GM12878 (cell line): ENCODE results near the gene SLC22A12. TPM values are rescaled to one million over a fixed set of nuclear protein-coding genes. Genes with fewer than 3 reads are reported as not detected.

Experiments used
- ATAC-seq: fragments of 200-7000 bp; cut with Tn5 transposase; 3 replicates; pipeline ENCODE4 v1.9.1; 2020; ENCODE audit warnings: mild to moderate bottlenecking, moderate library complexity
- BruUV-seq: library from RNA; stranded (reverse); fragments of 400-500 nt; replicated peaks from 2 replicates; lab custom pipeline; 2021; lab: Mats Ljungman, UMichigan
- CTCF ChIA-PET: fragments of 300-600 bp; sonication (Branson Sonifier 250); formaldehyde crosslinking; extraction: SDS; loops from one replicate; lab custom pipeline; 2021; ENCODE audit warnings: inconsistent platforms; lab: Yijun Ruan, JAX
- POLR2A ChIA-PET: fragments of 350-600 bp; formaldehyde crosslinking; extraction: SDS; loops from one replicate; lab custom pipeline; 2021; ENCODE audit warnings: inconsistent platforms; lab: Charles Lee
- RAD21 ChIA-PET: fragments of 300-600 bp; sonication (Branson Sonifier 250); formaldehyde crosslinking; loops from one replicate; lab custom pipeline; 2023; ENCODE audit warnings: antibody characterized with exemption; ENCODE audit not compliant: unreplicated experiment; lab: Charles Lee
- SMC1A ChIA-PET: fragments of 300-600 bp; sonication (Branson Sonifier 250); formaldehyde crosslinking; loops from one replicate; lab custom pipeline; 2023; ENCODE audit not compliant: unreplicated experiment, uncharacterized antibody; lab: Charles Lee
- DNase-seq: peaks from one replicate; pipeline ENCODE4 v3.0.0-alpha.2; 2011; ENCODE audit warnings: low read depth, low spot score
- FAIRE-seq: peaks from 3 replicates; lab custom pipeline; 2011; peaks lifted over from hg19 to GRCh38; lab: Jason Lieb, UNC
- H2AFZ ChIP-seq: 2 replicates; pipeline ENCODE4 v1.6.0; 2011; ENCODE audit warnings: low read depth, low read length, control low read depth; ENCODE audit not compliant: control insufficient read depth
- H3K27ac ChIP-seq: 2 replicates; pipeline ENCODE4 v1.5.1; 2011; ENCODE audit warnings: control low read depth; ENCODE audit not compliant: control insufficient read depth, insufficient read depth
- H3K27me3 ChIP-seq, 2 experiments: replicated peaks in 1 of 2; 2 replicates each; pipeline versions ENCODE4 v1.6.0 to v1.6.1; 2011; ENCODE audit warnings: low read length in 1 of 2; ENCODE audit not compliant: control insufficient read depth in 2 of 2, insufficient read depth in 2 of 2
- H3K36me3 ChIP-seq, 2 experiments: 2 replicates each; pipeline ENCODE4 v1.5.1; 2011; ENCODE audit warnings: low read length in 1 of 2; ENCODE audit not compliant: control insufficient read depth in 2 of 2, insufficient read depth in 2 of 2
- H3K4me1 ChIP-seq: 2 replicates; pipeline ENCODE4 v1.6.1; 2011; ENCODE audit warnings: mild to moderate bottlenecking, low read length, moderate library complexity, mixed read lengths; ENCODE audit not compliant: control insufficient read depth, insufficient read depth
- H3K4me2 ChIP-seq: 2 replicates; pipeline ENCODE4 v1.6.0; 2011; ENCODE audit warnings: control low read depth; ENCODE audit not compliant: control insufficient read depth, insufficient read depth
- H3K4me3 ChIP-seq: fragments of 200-600 bp; sonication (generic); 2 replicates; pipeline ENCODE4 v1.5.1; 2016
- H3K79me2 ChIP-seq: 2 replicates; pipeline ENCODE4 v1.6.0; 2011; ENCODE audit warnings: low read length; ENCODE audit not compliant: control insufficient read depth, insufficient read depth
- H3K9ac ChIP-seq: 2 replicates; pipeline ENCODE4 v1.8.0; 2011; ENCODE audit warnings: low read length, control low read depth, mixed read lengths; ENCODE audit not compliant: control insufficient read depth, insufficient read depth
- H3K9me3 ChIP-seq: replicated peaks from 3 replicates; pipeline ENCODE4 v1.5.1; 2011; ENCODE audit warnings: mild to moderate bottlenecking, low read length; ENCODE audit not compliant: control insufficient read depth, insufficient read depth
- H4K20me1 ChIP-seq: 2 replicates; pipeline ENCODE4 v1.6.0; 2011; ENCODE audit not compliant: control insufficient read depth, insufficient read depth
- E2F8 ChIP-seq: fragments of 450-650 bp; IDR thresholded peaks from 2 replicates; pipeline ENCODE4 v1.6.1; 2018; ENCODE audit warnings: mild to moderate bottlenecking, low read depth, moderate library complexity; ENCODE audit not compliant: partially characterized antibody
- EP300 ChIP-seq, 2 experiments: fragments of 150-350 bp in 1 of 2; IDR thresholded peaks; 2 replicates each; pipeline ENCODE4 v1.6.1; 2011 to 2012; ENCODE audit warnings: low read depth in 2 of 2, low read length in 2 of 2, borderline replicate concordance in 1 of 2, improper control_type of control experiment in 1 of 2, inconsistent platforms in 1 of 2; ENCODE audit not compliant: control insufficient read depth in 1 of 2
- MXI1 ChIP-seq: fragments of 150-350 bp; IDR thresholded peaks from 2 replicates; pipeline ENCODE4 v1.6.1; 2011; ENCODE audit warnings: low read depth, mild to moderate bottlenecking, inconsistent platforms, low read length, improper control_type of control experiment
- ZNF24 ChIP-seq: fragments of 450-650 bp; IDR thresholded peaks from 2 replicates; pipeline ENCODE4 v1.6.1; 2017; ENCODE audit warnings: antibody characterized with exemption, mild to moderate bottlenecking
- ZSCAN29 ChIP-seq: fragments of 450-650 bp; IDR thresholded peaks from 2 replicates; pipeline ENCODE4 v1.6.1; 2017; ENCODE audit warnings: mild to moderate bottlenecking, moderate library complexity
- WGBS: methylation state at CpG from one replicate; pipeline ENCODE4 v1.1.6; 2016; ENCODE audit warnings: low lambda C conversion rate; ENCODE audit not compliant: insufficient replicate concordance, insufficient coverage; ENCODE audit errors: missing lambda C conversion rate; 5-methylcytosine and 5-hydroxymethylcytosine counted together
- in situ Hi-C: fragments of 300-500 bp; cut with MboI; formaldehyde crosslinking; loops from 9 replicates; pipeline ENCODE4 v1.14.3; 2018; ENCODE audit warnings: mixed read lengths
- intact Hi-C: fragments of 100-400 bp; cut with micrococcal nuclease; formaldehyde crosslinking; loops from one replicate; pipeline ENCODE4 v1.14.2; 2022; ENCODE audit not compliant: unreplicated experiment
- polyA plus RNA-seq, 11 experiments: library from polyadenylated mRNA; depleted of rRNA in 4 of 11; unstranded in 6 of 11; stranded (reverse) in 5 of 11; fragments of >200 nt; fragmentation: Nextera tagmentation in 4 of 11; fragmentation: Illumina TruSeq in 1 of 11; extraction: Ambion mirVana in 4 of 11; extraction: Trizol in 1 of 11; gene quantifications; 1 replicate in 1 of 11; 2 replicates in 10 of 11; pipeline versions ENCODE4 v1.2.1 to v1.2.3, GENCODE V29; 2011 to 2016; ENCODE audit warnings: inconsistent platforms in 2 of 11, missing spikeins in 2 of 11, low read depth in 1 of 11
- total RNA-seq, 4 experiments: library from RNA; depleted of rRNA in 3 of 4; stranded (reverse); fragments of >200 nt in 3 of 4; fragmentation: Illumina TruSeq in 1 of 4; extraction: Trizol in 1 of 4; gene quantifications; 2 replicates each; pipeline versions ENCODE4 v1.2.1 to v1.2.3, GENCODE V29; 2013 to 2021
- TF ChIP-seq, protein P1 (sequence below): fragments of 450-650 bp; IDR thresholded peaks from 2 replicates; pipeline ENCODE4 v1.6.1; 2018; ENCODE audit warnings: borderline replicate concordance, mild to moderate bottlenecking; ENCODE audit not compliant: partially characterized antibody
- TF ChIP-seq, protein P2 (sequence below): IDR thresholded peaks from 2 replicates; pipeline ENCODE4 v1.6.1; 2012; ENCODE audit warnings: low read depth, low read length, improper control_type of control experiment
- TF ChIP-seq, protein P3 (sequence below): fragments of 450-650 bp; IDR thresholded peaks from 2 replicates; pipeline ENCODE4 v1.6.1; 2017; ENCODE audit warnings: mild to moderate bottlenecking
- TF ChIP-seq, protein P4 (sequence below): IDR thresholded peaks from 2 replicates; pipeline ENCODE4 v1.6.1; 2012; ENCODE audit warnings: low read length, inconsistent platforms

SLC22A12 gene
- total and polyA plus RNA-seq, 10 of the 15 experiments (the other 5 are each of a cell fraction or from before 2014, with no cell fraction given): not detected

DNA sequence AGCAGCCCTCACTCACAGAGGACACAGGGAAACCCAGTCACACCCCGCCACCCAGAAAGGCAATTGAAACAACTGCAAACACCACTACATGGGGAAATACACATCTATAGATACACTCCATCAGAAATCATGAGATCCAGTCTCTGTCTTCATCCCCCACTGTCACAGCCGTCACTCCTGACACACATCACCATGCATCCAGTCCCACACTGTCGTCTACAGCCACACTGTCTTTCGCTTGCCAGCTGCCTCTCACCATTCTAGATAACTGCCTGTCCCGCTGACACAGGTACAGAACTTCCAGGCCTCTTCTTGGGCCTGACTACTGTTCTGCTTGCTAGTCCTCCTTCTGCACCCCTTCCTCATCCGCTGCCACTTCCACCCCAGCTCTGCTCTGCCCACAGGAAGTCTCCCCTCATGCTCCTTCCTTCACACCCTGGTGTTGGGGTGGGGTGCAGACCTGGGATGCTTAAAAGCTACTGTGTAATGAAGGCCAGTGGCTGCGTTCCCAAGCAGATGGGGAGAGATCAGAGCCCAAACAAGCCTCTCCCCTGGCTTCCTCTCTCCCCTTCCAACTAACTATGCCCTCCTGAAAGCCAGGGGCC, 42.6 kb downstream of the SLC22A12 start:
- POLR2A ChIA-PET: no interaction called here
- H3K27ac ChIP-seq: no peak overlapping the region
- no peak for TF ChIP-seq E2F8
- TF ChIP-seq, protein P1, sequence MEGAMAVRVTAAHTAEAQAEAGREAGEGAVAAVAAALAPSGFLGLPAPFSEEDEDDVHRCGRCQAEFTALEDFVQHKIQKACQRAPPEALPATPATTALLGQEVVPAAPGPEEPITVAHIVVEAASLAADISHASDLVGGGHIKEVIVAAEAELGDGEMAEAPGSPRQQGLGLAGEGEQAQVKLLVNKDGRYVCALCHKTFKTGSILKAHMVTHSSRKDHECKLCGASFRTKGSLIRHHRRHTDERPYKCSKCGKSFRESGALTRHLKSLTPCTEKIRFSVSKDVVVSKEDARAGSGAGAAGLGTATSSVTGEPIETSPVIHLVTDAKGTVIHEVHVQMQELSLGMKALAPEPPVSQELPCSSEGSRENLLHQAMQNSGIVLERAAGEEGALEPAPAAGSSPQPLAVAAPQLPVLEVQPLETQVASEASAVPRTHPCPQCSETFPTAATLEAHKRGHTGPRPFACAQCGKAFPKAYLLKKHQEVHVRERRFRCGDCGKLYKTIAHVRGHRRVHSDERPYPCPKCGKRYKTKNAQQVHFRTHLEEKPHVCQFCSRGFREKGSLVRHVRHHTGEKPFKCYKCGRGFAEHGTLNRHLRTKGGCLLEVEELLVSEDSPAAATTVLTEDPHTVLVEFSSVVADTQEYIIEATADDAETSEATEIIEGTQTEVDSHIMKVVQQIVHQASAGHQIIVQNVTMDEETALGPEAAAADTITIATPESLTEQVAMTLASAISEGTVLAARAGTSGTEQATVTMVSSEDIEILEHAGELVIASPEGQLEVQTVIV: no peak
- TF ChIP-seq, protein P2, sequence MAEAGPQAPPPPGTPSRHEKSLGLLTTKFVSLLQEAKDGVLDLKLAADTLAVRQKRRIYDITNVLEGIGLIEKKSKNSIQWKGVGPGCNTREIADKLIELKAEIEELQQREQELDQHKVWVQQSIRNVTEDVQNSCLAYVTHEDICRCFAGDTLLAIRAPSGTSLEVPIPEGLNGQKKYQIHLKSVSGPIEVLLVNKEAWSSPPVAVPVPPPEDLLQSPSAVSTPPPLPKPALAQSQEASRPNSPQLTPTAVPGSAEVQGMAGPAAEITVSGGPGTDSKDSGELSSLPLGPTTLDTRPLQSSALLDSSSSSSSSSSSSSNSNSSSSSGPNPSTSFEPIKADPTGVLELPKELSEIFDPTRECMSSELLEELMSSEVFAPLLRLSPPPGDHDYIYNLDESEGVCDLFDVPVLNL: no peak
- no peak for TF ChIP-seq EP300 (IDR thresholded peaks at IDR 0.05; ENCODE audit: borderline replicate concordance in 1 of 2, control insufficient read depth in 1 of 2, low read depth in 2 of 2, low read length in 2 of 2)
- TF ChIP-seq, protein P3, sequence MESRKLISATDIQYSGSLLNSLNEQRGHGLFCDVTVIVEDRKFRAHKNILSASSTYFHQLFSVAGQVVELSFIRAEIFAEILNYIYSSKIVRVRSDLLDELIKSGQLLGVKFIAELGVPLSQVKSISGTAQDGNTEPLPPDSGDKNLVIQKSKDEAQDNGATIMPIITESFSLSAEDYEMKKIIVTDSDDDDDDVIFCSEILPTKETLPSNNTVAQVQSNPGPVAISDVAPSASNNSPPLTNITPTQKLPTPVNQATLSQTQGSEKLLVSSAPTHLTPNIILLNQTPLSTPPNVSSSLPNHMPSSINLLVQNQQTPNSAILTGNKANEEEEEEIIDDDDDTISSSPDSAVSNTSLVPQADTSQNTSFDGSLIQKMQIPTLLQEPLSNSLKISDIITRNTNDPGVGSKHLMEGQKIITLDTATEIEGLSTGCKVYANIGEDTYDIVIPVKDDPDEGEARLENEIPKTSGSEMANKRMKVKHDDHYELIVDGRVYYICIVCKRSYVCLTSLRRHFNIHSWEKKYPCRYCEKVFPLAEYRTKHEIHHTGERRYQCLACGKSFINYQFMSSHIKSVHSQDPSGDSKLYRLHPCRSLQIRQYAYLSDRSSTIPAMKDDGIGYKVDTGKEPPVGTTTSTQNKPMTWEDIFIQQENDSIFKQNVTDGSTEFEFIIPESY: no peak
- TF ChIP-seq MXI1: no peak
- TF ChIP-seq ZSCAN29: no peak
- TF ChIP-seq, protein P4, sequence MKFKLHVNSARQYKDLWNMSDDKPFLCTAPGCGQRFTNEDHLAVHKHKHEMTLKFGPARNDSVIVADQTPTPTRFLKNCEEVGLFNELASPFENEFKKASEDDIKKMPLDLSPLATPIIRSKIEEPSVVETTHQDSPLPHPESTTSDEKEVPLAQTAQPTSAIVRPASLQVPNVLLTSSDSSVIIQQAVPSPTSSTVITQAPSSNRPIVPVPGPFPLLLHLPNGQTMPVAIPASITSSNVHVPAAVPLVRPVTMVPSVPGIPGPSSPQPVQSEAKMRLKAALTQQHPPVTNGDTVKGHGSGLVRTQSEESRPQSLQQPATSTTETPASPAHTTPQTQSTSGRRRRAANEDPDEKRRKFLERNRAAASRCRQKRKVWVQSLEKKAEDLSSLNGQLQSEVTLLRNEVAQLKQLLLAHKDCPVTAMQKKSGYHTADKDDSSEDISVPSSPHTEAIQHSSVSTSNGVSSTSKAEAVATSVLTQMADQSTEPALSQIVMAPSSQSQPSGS: no peak
- TF ChIP-seq ZNF24: no peak

More for the DNA sequence above, 42.6 kb downstream of the SLC22A12 start:
- Histone ChIP-seq H3K4me3 (no peak overlapping the region), H3K4me1 (peaks cover 3% of the 10 kb centered on the region; the same call in 1 of the 2 replicates), H3K9ac (no peak overlapping the region), H4K20me1 (no peaks in the 10 kb centered on the region), H2AFZ (no peak overlapping the region), H3K4me2 (no peak overlapping the region), H3K27me3 (peaks cover 0 to 8% of the 10 kb centered on the region in 2 experiments; a peak in 1 of 4 replicates), H3K9me3 (no peaks in the 10 kb centered on the region), H3K36me3 (no peaks in the 10 kb centered on the region), H3K79me2 (no peaks in the 10 kb centered on the region)
- ChIA-PET SMC1A (interaction anchor here (1.1 kb wide), 1 partner anchor 18 kb away, joined by 3 read pairs; no protein-coding TSS in a partner anchor), RAD21 (no interaction called here), CTCF (interaction anchor here (0.7 kb wide), 1 partner anchor 13 kb away, joined by 3 read pairs; no protein-coding TSS in a partner anchor)
- ATAC-seq: no peak
- no peak for FAIRE-seq
- intact Hi-C loops (no loop called here), in situ Hi-C loops (no loop called here)
- no peak for DNase-seq
- WGBS: 23% methylated on average over 7 of the region's 7 CpGs
- BruUV-seq: no TSS peak
